Upper lobe of left lung (tissue), 6 donors: ENCODE results near the gene KLHL29. TPM values are rescaled to one million over a fixed set of nuclear protein-coding genes. Genes with fewer than 3 reads are reported as not detected.

Source experiments
- ATAC-seq, 2 donors: fragments of 200-7000 bp; cut with Tn5 transposase; one replicate each; pipeline ENCODE4 v1.9.1; 2022; ENCODE audit warnings: mild to moderate bottlenecking in 2 of 2, moderate library complexity in 2 of 2; ENCODE audit not compliant: low FRiP score in 2 of 2
- DNase-seq, 2 donors: peaks; one replicate each; pipeline ENCODE4 v3.0.0-alpha.2; 2019 to 2020
- H3K27ac ChIP-seq, 4 donors: fragments of 200-600 bp; sonication (generic); one replicate each; pipeline ENCODE4 v1.5.1; 2016 to 2019
- H3K27me3 ChIP-seq, 4 donors: fragments of 200-600 bp; sonication (generic); one replicate each; pipeline ENCODE4 v1.5.1; 2017 to 2019
- H3K36me3 ChIP-seq, 4 donors: fragments of 200-600 bp; sonication (generic); one replicate each; pipeline ENCODE4 v1.5.1; 2016 to 2019
- H3K4me1 ChIP-seq, 4 donors: fragments of 200-600 bp; sonication (generic); one replicate each; pipeline ENCODE4 v1.5.1; 2018 to 2019
- H3K4me3 ChIP-seq, 4 donors: fragments of 200-600 bp; sonication (generic); one replicate each; pipeline ENCODE4 v1.5.1; 2017 to 2019; ENCODE audit warnings: mild to moderate bottlenecking in 2 of 4, moderate library complexity in 1 of 4
- H3K9me3 ChIP-seq, 4 donors: fragments of 200-600 bp; sonication (generic); one replicate each; pipeline ENCODE4 v1.5.1; 2018 to 2019
- CTCF ChIP-seq, 6 experiments: fragments of 450-650 bp in 4 of 6; fragments of 200-600 bp in 2 of 6; sonication (generic) in 2 of 6; IDR thresholded peaks; one replicate each; pipeline ENCODE4 v1.5.1; 2016 to 2019; ENCODE audit warnings: antibody characterized with exemption in 6 of 6
- EP300 ChIP-seq, 4 donors: sonication (generic); formaldehyde crosslinking; IDR thresholded peaks; one replicate each; pipeline ENCODE4 v1.5.1; 2017; ENCODE audit warnings: antibody characterized with exemption in 4 of 4, control low read depth in 2 of 4
- POLR2A ChIP-seq, 4 donors: fragments of 450-650 bp; IDR thresholded peaks; one replicate each; pipeline ENCODE4 v1.5.1; 2016 to 2017; ENCODE audit warnings: antibody characterized with exemption in 4 of 4, mild to moderate bottlenecking in 2 of 4
- POLR2AphosphoS5 ChIP-seq, 2 donors: sonication (generic); formaldehyde crosslinking; IDR thresholded peaks; one replicate each; pipeline ENCODE4 v1.5.1; 2017; ENCODE audit warnings: antibody characterized with exemption in 2 of 2
- WGBS, 2 donors: methylation state at CpG; one replicate each; pipeline ENCODE4 v1.1.5; 2017 to 2018; 5-methylcytosine and 5-hydroxymethylcytosine counted together
- total RNA-seq, 6 donors: library from RNA; depleted of rRNA in 4 of 6; stranded (reverse); fragments of >200 nt in 4 of 6; gene quantifications; one replicate each; pipeline versions ENCODE4 v1.1.0 to v1.2.1, GENCODE V29; 2016 to 2021
- donor health status: DM: no; HTN: no; CAD: no; lungs with moderate emphysema.
- donor health status: DM: no; HTN: yes; CAD: no; lungs with severe emphysema.

KLHL29 gene
- total RNA-seq, 6 donors from 2014 or later, result 8.6 to 34.4 (median 18.2) TPM

DNA sequence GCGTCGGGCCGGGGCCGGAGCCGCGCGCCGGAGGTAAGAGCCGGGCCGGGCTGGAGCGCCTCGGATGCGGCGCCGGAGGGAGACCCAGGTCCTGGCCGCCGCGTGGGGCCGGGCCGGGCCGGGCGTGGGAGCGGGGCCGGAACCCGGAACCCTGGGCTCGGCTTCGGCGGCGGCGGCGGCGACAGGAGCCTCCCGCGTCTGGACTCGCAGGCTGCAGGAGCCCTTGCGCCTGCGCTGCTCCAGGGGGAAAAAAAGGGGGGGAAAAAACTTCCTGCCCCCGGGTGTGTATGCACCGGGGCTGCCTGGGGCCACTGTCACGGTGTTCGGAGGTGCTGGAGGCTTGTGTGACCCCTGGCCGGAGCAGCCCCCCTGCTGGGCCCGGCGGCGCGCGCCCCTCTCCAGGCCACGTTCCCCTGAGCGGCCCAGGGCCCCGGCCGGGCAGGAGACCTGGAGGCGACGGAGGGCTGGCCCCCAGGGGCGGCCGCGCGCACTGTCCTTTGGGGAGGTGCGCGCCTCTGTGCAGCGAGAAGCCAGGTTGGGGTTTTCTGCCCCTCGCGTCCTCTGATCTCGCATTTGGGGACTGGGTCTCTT lies 864 bp downstream of the KLHL29 start:
- no peak for TF ChIP-seq POLR2AphosphoS5 (IDR thresholded peaks at IDR 0.05)
- TF ChIP-seq EP300 (IDR thresholded peaks at IDR 0.05), result no peak
- TF ChIP-seq CTCF (IDR thresholded peaks at IDR 0.05), result no peak
- TF ChIP-seq POLR2A (IDR thresholded peaks at IDR 0.05), result no peak
- H3K27ac ChIP-seq, result peak overlapping the region; percentile 5 to 77 (median 68)
- no peaks in the 10 kb centered on the region for H3K36me3 ChIP-seq
- peak overlapping the region; percentile 32 to 81 (median 70) for H3K4me3 ChIP-seq
- no peaks in the 10 kb centered on the region for H3K9me3 ChIP-seq
- ATAC-seq (peak in 1 of 2 donors; percentile 55), DNase-seq (peak in 1 of 2 donors; percentile 91)
- WGBS, 2 donors, result 0 to 1% methylated on average over 26 to 30 of the region's 63 CpGs
- H3K27me3 ChIP-seq, result peaks cover 0 to 18% (median 7%) of the 10 kb centered on the region in 4 donors
- H3K4me1 ChIP-seq, result peaks cover 13 to 37% (median 21%) of the 10 kb centered on the region in 4 donors

DNA sequence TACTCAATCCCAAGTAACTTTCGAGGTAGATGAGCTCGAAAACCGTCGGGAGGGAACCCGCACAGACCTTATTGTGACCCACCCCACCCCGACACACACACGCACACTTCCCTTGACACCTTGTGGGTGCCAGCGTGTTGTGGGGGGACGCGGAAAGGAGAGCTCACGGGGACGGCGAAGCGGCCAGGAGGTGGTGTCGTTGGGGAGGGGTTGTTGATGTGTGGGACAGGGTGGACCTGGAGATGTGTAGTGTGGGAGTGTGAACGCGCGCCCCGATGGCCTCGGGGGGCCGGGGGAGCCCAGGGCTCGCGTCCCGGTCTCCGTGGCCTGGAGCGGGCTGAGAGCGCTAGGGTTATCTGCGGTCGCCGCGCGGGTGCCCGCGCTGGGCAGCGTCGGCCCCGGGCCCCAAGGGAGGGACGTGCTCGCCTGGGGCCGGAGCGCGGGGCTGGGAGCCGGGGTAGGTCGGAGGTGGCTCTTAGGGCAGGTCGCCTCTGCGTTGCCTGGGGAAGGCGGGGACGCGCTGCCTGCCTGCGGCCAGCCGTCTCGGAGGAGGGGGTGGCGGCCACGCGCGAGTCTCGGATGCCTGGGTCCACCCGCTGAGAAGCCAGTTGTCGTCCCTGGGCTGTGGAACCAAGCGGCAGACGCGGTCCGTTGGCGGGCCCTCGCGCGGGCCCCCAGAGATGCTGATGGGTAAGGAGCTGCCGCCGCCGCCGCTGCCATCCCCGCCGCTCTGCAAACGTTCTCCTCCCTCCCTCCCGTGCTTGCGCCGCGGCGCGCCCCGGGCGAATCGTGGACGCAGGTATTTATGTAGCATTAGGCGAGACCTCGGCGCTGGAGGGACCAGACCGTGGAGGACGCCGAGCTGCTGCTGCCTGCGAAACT lies 1.6 kb downstream of the KLHL29 start:
- Histone ChIP-seq H3K4me3 (peak overlapping the region; percentile 32 to 81 (median 70)), H3K36me3 (no peaks in the 10 kb centered on the region), H3K27me3 (peaks cover 0 to 18% (median 7%) of the 10 kb centered on the region in 4 donors), H3K27ac (peak overlapping the region in 1 of 4 donors; percentile 37), H3K4me1 (peaks cover 12 to 32% (median 21%) of the 10 kb centered on the region in 4 donors), H3K9me3 (no peaks in the 10 kb centered on the region)
- peak; percentile 33 to 91 for DNase-seq
- TF ChIP-seq EP300 (IDR thresholded peaks at IDR 0.05), result no peak
- no peak for TF ChIP-seq POLR2AphosphoS5 (IDR thresholded peaks at IDR 0.05)
- no peak for TF ChIP-seq CTCF (IDR thresholded peaks at IDR 0.05)
- TF ChIP-seq POLR2A (IDR thresholded peaks at IDR 0.05), result no peak
- ATAC-seq, result peak in 1 of 2 donors; percentile 19
- 1 to 3% methylated on average over 23 to 84 of the region's 91 CpGs for WGBS, 2 donors

- WGBS, 2 donors, result 7 to 9% methylated on average over 5 to 9 of the region's 9 CpGs
- DNase-seq, result no peak
- Histone ChIP-seq H3K27me3 (peaks cover 0 to 18% (median 7%) of the 10 kb centered on the region in 4 donors), H3K36me3 (no peaks in the 10 kb centered on the region), H3K4me3 (peak overlapping the region; percentile 18 to 81 (median 70)), H3K4me1 (peaks cover 12 to 32% (median 21%) of the 10 kb centered on the region in 4 donors), H3K9me3 (no peaks in the 10 kb centered on the region), H3K27ac (no peak overlapping the region)
- ATAC-seq, result peak in 1 of 2 donors; percentile 1
- TF ChIP-seq CTCF (IDR thresholded peaks at IDR 0.05) (no peak), EP300 (IDR thresholded peaks at IDR 0.05) (no peak), POLR2A (IDR thresholded peaks at IDR 0.05) (no peak), POLR2AphosphoS5 (IDR thresholded peaks at IDR 0.05) (no peak)
Observed at GRCh38 chr2:23387221-23387550, 2.2 kb downstream of the KLHL29 start.

DNA sequence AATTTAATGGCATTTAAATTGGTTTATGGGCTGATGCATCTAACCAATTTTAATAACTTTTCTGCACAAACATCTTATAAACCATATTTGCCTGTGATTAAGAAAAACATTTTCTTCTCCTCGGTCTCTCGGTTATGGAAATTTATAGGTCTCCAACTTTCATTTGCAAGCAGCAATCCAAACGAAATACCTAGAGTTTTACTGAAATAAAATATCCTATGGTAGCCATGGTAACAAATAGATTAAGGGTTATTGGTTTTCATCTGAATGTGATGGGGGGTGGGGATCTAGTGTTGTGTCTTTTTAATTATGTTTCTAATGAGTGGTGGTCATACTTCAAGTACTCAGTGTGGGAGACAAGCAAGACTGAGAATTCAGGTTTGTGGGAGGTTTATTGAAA lies 2.9 kb downstream of the KLHL29 start:
- Histone ChIP-seq H3K9me3 (no peaks in the 10 kb centered on the region), H3K27me3 (peaks cover 0 to 18% (median 7%) of the 10 kb centered on the region in 4 donors), H3K27ac (no peak overlapping the region), H3K4me1 (peaks cover 12 to 32% (median 21%) of the 10 kb centered on the region in 4 donors), H3K4me3 (no peak overlapping the region), H3K36me3 (no peaks in the 10 kb centered on the region)
- TF ChIP-seq POLR2A (IDR thresholded peaks at IDR 0.05) (no peak), CTCF (IDR thresholded peaks at IDR 0.05) (no peak), POLR2AphosphoS5 (IDR thresholded peaks at IDR 0.05) (no peak), EP300 (IDR thresholded peaks at IDR 0.05) (no peak)
- WGBS, 2 donors, result 69 to 88% methylated on average over 3 of the region's 3 CpGs
- ATAC-seq, result no peak
- no peak for DNase-seq
